Brain microvascular endothelial cell (primary cell): Measurements from ENCODE around the gene PEX10.

Experiments used
- DNase-seq: peaks from one replicate; pipeline ENCODE4 v3.0.0-alpha.2; 2020
- H3K27ac ChIP-seq: fragments of 250-450 bp; sonication (Bioruptor Pico); 2 replicates; pipeline ENCODE4 v1.5.1; 2020; ENCODE audit warnings: mild to moderate bottlenecking, moderate library complexity
- H3K27me3 ChIP-seq: fragments of 250-450 bp; sonication (Bioruptor Pico); replicated peaks from 2 replicates; pipeline ENCODE4 v1.5.1; 2020; ENCODE audit warnings: mild to moderate bottlenecking
- H3K36me3 ChIP-seq: fragments of 250-450 bp; sonication (Bioruptor Pico); replicated peaks from 2 replicates; pipeline ENCODE4 v1.5.1; 2020; ENCODE audit warnings: mild to moderate bottlenecking
- H3K4me3 ChIP-seq: 2 replicates; pipeline ENCODE4 v1.5.1; 2011; ENCODE audit warnings: low read depth, mild to moderate bottlenecking, control low read depth, low read length, moderate library complexity
- in situ Hi-C: cut with HindIII; loops from 2 replicates; pipeline ENCODE4 v1.10.0; 2017; ENCODE audit warnings: low sequenced_read_pairs, low pct_ligation_motif_present
- TF ChIP-seq, protein P1 (sequence below): IDR thresholded peaks from 2 replicates; pipeline ENCODE4 v1.5.1; 2011; ENCODE audit warnings: low read depth, mild to moderate bottlenecking, moderate library complexity, low read length, control low read depth, inconsistent platforms; ENCODE audit errors: missing control alignments

Gene PEX10

DNA sequence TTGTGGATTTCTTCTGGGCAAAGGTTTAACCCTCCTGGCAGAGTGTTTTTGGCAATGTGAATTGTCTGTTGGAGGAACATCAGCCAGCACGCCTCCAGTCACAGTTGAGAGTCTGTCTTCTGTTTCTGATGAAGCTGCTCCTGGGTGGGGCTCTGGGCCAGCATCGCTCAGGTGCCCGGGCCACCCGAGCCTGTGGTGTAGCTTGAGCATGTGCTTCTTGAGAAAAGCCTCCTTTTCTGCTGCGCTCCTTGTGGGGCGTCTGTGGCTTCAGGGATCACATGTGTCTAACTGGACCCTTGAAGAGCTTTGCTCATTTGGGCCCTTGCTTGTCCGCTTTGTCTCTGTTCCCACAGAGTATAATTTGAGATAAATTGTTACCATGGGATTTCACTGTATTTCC lies 13.5 kb downstream of the PEX10 start:
- in situ Hi-C loops = no loop called here
- Histone ChIP-seq H3K4me3 (no peak overlapping the region), H3K27me3 (no peaks in the 10 kb centered on the region), H3K27ac (no peak overlapping the region), H3K36me3 (peaks cover 83% of the 10 kb centered on the region)
- TF ChIP-seq, protein P1, sequence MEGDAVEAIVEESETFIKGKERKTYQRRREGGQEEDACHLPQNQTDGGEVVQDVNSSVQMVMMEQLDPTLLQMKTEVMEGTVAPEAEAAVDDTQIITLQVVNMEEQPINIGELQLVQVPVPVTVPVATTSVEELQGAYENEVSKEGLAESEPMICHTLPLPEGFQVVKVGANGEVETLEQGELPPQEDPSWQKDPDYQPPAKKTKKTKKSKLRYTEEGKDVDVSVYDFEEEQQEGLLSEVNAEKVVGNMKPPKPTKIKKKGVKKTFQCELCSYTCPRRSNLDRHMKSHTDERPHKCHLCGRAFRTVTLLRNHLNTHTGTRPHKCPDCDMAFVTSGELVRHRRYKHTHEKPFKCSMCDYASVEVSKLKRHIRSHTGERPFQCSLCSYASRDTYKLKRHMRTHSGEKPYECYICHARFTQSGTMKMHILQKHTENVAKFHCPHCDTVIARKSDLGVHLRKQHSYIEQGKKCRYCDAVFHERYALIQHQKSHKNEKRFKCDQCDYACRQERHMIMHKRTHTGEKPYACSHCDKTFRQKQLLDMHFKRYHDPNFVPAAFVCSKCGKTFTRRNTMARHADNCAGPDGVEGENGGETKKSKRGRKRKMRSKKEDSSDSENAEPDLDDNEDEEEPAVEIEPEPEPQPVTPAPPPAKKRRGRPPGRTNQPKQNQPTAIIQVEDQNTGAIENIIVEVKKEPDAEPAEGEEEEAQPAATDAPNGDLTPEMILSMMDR = no peak
- no peak for DNase-seq

DNA sequence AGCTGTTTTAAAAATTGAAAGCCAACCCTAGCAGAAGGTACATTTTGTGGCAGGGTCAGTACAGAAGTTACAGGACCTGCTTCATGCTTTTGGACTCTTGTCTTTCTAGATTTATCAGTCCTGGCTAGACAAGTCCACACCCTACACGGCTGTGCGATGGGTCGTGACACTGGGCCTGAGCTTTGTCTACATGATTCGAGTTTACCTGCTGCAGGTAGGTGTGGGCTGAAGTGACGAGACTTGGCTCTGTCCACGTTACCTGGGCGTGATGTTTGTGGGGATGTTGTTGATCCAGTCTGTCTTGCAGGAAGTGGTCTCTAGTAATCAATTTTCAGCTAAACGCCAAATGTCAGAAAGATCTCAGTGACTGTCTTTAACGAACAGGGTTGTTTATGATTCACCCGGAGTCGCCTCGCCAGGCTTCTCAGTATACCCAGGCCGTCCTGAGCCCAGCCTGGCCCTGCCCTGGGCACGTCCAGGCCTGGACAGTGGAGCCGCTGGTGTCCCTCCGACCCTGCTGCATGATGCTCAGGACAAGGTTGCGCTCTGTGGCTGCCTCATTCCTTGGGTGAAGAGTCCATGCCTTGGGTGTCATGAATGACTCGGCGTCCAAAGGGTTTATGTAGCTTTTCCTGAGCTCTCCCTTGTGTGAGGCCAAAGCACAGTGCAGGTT lies 15.2 kb downstream of the PEX10 start:
- H3K27ac ChIP-seq = no peak overlapping the region
- DNase-seq = no peak
- peaks cover 77% of the 10 kb centered on the region for H3K36me3 ChIP-seq
- TF ChIP-seq, protein P1 = no peak
- H3K27me3 ChIP-seq = no peaks in the 10 kb centered on the region
- H3K4me3 ChIP-seq = no peak overlapping the region
- in situ Hi-C loops = no loop called here

- Histone ChIP-seq H3K27me3 (no peaks in the 10 kb centered on the region), H3K27ac (no peak overlapping the region), H3K4me3 (no peak overlapping the region), H3K36me3 (peaks cover 70% of the 10 kb centered on the region)
- DNase-seq = no peak
- in situ Hi-C loops = no loop called here
- TF ChIP-seq, protein P1 = no peak
Measured at GRCh38 chr1:2396476-2396875, 15.9 kb downstream of the PEX10 start.

GRCh38 chr1:2396059-2396458 lies 16.3 kb downstream of the PEX10 start:
- in situ Hi-C loops = no loop called here
- H3K4me3 ChIP-seq = no peak overlapping the region
- peaks cover 70% of the 10 kb centered on the region for H3K36me3 ChIP-seq
- H3K27me3 ChIP-seq = no peaks in the 10 kb centered on the region
- TF ChIP-seq, protein P1 = no peak
- DNase-seq = no peak
- H3K27ac ChIP-seq = no peak overlapping the region

DNA sequence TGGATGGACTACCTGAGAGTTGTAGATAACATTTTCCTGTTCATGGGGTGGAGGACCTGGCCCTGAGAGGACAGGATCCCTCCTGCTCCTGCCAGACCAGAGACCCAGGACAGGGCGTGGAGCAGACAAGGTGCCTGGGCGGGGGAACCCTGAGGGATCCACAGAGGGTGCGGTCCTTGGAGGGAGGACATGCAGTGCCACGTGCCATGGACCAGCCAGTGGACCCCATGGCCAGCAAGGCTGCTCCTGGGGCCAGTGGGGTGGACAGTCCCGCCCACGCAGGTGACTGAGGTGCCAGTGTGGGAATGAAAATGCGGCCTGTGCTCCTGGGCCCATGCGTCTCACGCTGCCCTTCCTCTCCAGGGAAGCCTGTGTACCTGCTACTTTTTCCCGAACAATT lies 17.1 kb downstream of the PEX10 start:
- DNase-seq = no peak
- H3K36me3 ChIP-seq = peaks cover 63% of the 10 kb centered on the region
- H3K27ac ChIP-seq = no peak overlapping the region
- TF ChIP-seq, protein P1 = no peak
- in situ Hi-C loops = no loop called here
- no peak overlapping the region for H3K4me3 ChIP-seq
- H3K27me3 ChIP-seq = no peaks in the 10 kb centered on the region

GRCh38 chr1:2394761-2395160 lies 17.6 kb downstream of the PEX10 start:
- no peak for DNase-seq
- Histone ChIP-seq H3K4me3 (no peak overlapping the region), H3K27me3 (no peaks in the 10 kb centered on the region), H3K36me3 (peaks cover 58% of the 10 kb centered on the region), H3K27ac (no peak overlapping the region)
- TF ChIP-seq, protein P1 = no peak
- in situ Hi-C loops = no loop called here
